ENCODE measurements around the gene DPPA2. TPM values are rescaled to one million over a fixed set of nuclear protein-coding genes. Genes with fewer than 3 reads are reported as not detected.

Gene DPPA2
- total RNA-seq, 1 donor from 2014 or later, result not detected

- no peaks in the 10 kb centered on the region for H3K36me3 Mint-ChIP-seq (ENCODE audit: low read depth)
- H3K27me3 Mint-ChIP-seq (ENCODE audit: low read depth), result peaks cover 6% of the 10 kb centered on the region
- no peak for DNase-seq (ENCODE audit: low spot score)
- H3K9me3 Mint-ChIP-seq (ENCODE audit: low read depth), result no peaks in the 10 kb centered on the region
- peak overlapping the region; percentile 72 for H3K4me3 Mint-ChIP-seq (ENCODE audit: unreplicated experiment)
- peaks cover 10% of the 10 kb centered on the region for H3K4me1 Mint-ChIP-seq (ENCODE audit: low read depth)
- peak overlapping the region; percentile 7 for H3K27ac Mint-ChIP-seq (ENCODE audit: unreplicated experiment)
- no peak for TF ChIP-seq CTCF (IDR thresholded peaks at IDR 0.05)
These were observed 20.1 kb upstream of the DPPA2 start for GRCh38 chr3:109336291-109336861.

- H3K4me3 Mint-ChIP-seq (ENCODE audit: unreplicated experiment), result no peak overlapping the region
- H3K4me1 Mint-ChIP-seq (ENCODE audit: low read depth), result peaks cover 10% of the 10 kb centered on the region
- H3K9me3 Mint-ChIP-seq (ENCODE audit: low read depth), result no peaks in the 10 kb centered on the region
- DNase-seq (ENCODE audit: low spot score), result no peak
- no peaks in the 10 kb centered on the region for H3K36me3 Mint-ChIP-seq (ENCODE audit: low read depth)
- TF ChIP-seq CTCF (IDR thresholded peaks at IDR 0.05), result no peak
- peaks cover 6% of the 10 kb centered on the region for H3K27me3 Mint-ChIP-seq (ENCODE audit: low read depth)
- no peak overlapping the region for H3K27ac Mint-ChIP-seq (ENCODE audit: unreplicated experiment)
These were observed 18.3 kb upstream of the DPPA2 start for GRCh38 chr3:109334572-109334971.

DNA sequence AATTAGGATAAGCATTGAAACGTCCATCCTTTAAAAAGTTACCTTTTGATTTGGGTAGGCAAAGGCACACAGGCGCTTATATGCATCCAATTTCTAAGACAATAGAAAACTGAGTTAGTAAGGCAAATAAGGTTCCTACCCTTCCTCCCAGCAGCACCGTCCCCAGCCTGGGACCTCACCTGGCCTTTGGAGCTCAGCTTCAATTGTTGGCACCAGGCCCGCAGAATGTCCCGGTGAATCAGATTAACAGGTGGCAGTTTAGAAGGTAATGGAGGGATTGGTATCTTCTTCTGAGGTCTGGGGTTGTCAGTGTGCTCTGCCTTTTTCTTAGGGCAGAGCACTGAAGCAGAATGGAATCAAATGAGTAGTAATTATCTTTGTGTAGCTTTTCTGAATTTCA, 15.4 kb upstream of the DPPA2 start:
- peaks cover 1% of the 10 kb centered on the region for H3K27me3 Mint-ChIP-seq (ENCODE audit: low read depth)
- H3K9me3 Mint-ChIP-seq (ENCODE audit: low read depth), result no peaks in the 10 kb centered on the region
- TF ChIP-seq CTCF (IDR thresholded peaks at IDR 0.05), result no peak
- H3K36me3 Mint-ChIP-seq (ENCODE audit: low read depth), result no peaks in the 10 kb centered on the region
- H3K4me3 Mint-ChIP-seq (ENCODE audit: unreplicated experiment), result no peak overlapping the region
- H3K27ac Mint-ChIP-seq (ENCODE audit: unreplicated experiment), result no peak overlapping the region
- no peak for DNase-seq (ENCODE audit: low spot score)
- peaks cover 7% of the 10 kb centered on the region for H3K4me1 Mint-ChIP-seq (ENCODE audit: low read depth)

DNA sequence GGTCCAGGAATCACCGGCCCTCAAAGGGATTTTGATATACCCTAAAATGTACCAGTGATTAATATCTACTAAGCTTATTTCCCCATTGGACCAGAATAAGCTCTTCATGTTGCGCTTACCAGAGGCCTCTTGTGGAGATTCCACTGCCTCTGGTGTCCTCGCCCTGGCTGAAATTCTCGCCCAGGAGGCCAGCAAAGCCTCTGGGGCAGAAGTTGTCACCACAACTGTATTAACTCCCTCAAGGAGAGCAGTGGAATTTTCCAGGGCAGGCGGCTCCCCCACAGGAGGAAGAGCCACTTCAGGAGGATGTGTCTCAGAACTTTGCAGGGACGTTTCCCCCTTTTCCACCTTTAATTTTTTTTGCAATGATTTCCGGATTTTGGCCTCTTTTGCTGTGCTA, 14.1 kb upstream of the DPPA2 start:
- H3K27ac Mint-ChIP-seq (ENCODE audit: unreplicated experiment), result no peak overlapping the region
- no peaks in the 10 kb centered on the region for H3K9me3 Mint-ChIP-seq (ENCODE audit: low read depth)
- H3K36me3 Mint-ChIP-seq (ENCODE audit: low read depth), result no peaks in the 10 kb centered on the region
- DNase-seq (ENCODE audit: low spot score), result no peak
- H3K4me3 Mint-ChIP-seq (ENCODE audit: unreplicated experiment), result no peak overlapping the region
- H3K4me1 Mint-ChIP-seq (ENCODE audit: low read depth), result no peaks in the 10 kb centered on the region
- no peak for TF ChIP-seq CTCF (IDR thresholded peaks at IDR 0.05)
- peaks cover 4% of the 10 kb centered on the region for H3K27me3 Mint-ChIP-seq (ENCODE audit: low read depth)

DNA sequence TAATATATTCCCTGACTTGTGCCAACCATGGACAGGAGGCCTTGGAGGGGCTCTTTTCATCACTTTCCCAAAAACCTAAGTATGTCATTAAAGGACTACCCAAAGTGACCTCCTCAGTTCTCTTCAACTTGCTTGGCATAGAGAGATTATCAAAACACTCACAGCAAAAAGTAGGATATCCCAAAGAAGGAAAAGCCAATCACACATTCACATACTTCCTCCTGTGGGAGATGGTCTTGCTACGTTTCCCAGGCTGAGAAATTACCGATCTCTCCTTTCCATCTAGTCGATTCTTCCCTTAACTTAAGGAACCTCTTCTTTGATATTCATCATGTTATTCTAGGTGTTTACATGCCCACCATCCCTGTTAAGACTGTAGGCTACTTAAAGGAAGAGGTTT, 11.9 kb upstream of the DPPA2 start:
- peaks cover 4% of the 10 kb centered on the region for H3K27me3 Mint-ChIP-seq (ENCODE audit: low read depth)
- no peak for DNase-seq (ENCODE audit: low spot score)
- H3K36me3 Mint-ChIP-seq (ENCODE audit: low read depth), result no peaks in the 10 kb centered on the region
- H3K27ac Mint-ChIP-seq (ENCODE audit: unreplicated experiment), result no peak overlapping the region
- no peaks in the 10 kb centered on the region for H3K9me3 Mint-ChIP-seq (ENCODE audit: low read depth)
- no peak for TF ChIP-seq CTCF (IDR thresholded peaks at IDR 0.05)
- H3K4me1 Mint-ChIP-seq (ENCODE audit: low read depth), result no peaks in the 10 kb centered on the region
- H3K4me3 Mint-ChIP-seq (ENCODE audit: unreplicated experiment), result no peak overlapping the region
